Activated CD4-positive, alpha-beta T cell treated with anti-CD3 and anti-CD28 coated beads for 4 hours (primary cell): ENCODE data around the gene HOXD10.

Experiments
- DNase-seq, 2 donors: peaks; one replicate each; pipeline ENCODE4 v3.0.0-alpha.2; 2020

The HOXD10 gene

DNA sequence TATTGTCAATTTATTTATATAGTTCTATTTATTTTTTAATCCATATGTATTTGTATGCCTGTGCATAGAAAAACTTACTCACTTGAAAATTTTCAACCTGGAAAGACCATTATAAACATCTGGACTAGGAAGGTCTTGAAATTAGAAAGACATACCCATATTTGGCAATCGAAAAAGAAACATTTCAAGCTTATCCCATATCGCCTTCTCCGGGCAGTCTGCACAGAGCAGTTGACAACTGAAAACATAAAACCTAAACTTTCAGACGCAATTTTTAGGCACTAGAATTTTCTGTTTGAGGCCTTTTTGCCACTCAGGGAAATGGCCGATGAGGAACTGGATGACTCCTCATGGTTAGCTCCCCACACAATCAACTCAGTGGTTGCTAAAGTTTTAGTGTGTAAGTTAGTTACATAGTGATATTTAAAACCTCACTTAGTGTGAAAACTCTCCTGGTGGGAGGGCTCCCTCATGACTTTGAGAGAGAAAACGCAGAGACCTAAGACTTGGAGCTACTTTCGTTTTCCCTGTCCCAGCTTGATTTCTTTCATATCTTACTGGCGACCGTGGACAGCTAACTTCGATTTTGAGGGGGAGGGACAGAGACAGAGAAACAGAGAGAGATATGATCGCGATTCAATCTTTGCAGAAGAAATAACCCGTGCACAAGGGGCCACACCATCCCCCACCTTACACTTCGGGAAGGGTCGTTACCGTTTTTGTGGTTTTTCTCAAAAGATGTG lies 20.2 kb upstream of the HOXD10 start:
- no peak for DNase-seq

DNA sequence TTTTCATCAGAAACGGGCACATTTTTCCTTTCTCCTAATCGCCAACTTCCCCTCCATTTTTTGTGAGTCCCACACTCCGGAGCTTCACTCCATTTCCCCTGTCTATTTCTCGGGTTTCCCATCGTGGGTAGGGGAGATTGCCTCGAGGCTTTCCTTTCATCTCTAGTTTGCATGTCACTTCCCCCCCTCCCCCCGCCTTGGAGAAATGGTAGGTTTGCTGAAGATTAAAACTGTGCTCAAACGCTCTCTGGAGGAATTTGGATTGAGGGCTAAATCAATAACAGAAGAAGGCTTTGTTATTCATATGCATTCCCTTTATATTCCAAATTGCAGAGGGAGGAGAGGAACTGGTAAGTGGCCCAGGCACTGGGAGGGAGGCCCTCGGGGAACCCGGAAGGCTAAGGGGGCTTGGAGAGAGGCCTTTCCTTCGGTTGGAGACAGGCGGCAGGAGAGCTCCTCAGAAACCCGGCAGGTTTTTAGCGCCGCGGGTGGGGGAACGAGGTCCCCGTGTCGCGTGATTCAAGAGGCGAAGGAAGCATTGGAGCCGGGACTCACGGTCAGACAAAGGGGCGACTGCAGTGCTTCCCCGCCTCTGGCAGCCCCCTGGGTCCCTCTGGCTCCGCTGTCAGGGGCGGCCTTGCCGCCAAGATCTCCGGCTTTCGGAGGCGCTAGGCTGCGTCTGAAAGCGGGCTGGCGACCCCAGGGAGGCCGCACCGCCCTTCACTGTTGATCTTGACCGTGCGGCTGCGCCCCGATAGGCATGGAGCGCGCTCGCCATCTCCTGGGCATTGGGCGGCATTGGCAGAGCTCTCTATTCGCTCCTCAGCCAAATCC lies 19.4 kb upstream of the HOXD10 start:
- peak; percentile 36 to 50 for DNase-seq

DNA sequence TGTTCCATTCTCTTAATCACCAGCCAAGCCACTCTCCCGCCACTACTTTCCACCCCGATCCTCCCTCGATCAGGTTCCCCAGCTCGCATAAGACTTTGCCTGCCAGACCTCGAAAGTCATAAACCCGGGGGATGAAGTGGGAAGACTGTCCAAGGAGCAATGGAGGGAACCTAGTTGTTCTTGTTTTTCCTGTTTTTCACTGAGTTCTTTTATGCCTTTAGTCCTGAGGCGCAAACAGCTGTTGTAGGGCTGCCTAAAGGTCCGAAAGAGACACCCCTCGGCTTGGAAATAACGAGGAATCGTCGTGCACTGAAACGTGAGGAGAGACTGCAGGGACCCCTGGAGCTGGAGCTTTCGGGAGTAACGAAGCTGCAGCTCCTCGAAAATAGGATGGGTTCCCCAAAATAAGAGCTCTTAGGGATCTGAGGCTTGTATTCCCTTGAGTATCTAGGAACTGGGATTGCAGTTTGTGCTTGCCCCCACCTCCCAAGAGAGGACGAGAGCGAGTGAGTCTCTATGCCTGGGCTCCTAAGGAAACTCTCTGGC lies 18.7 kb upstream of the HOXD10 start:
- DNase-seq: no peak

DNA sequence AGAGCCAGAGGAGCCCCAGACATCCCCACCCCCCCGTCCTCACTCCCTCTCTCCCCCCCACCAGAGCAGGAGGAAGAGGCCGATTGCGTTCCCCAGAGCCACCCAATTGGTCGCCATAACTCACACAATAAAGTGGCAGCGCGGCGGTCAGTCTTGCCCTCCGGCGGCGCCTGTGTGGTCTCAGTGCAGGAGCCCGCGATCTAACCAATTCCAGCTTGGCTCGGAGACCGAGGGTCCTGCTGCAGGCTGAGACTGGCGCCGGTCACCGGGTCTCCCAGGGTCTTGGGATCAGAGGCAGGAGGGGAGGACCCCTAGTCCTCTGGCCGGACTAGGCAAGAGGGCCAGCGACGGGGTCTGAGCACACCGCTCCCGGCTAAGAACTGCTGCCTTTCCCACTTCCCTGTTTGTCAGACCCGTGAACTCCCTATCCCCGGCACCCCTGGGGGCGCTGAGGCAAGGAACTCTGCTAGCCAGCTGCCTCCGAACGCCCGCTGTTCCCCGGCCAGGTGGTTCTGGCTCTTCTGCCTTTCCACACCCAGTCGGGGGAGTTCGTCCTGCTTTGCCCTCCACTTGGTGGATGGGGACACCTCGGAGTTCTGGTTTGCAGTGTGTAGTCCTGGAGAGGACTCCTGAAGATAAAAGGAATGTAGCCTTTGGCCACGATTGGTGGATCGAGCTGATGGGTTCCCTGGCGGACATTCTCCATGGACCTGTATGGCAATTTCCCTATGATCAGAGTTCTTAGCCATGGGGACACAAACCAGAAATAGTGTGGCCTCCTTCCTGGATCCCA lies 18.0 kb upstream of the HOXD10 start:
- DNase-seq: no peak

DNA sequence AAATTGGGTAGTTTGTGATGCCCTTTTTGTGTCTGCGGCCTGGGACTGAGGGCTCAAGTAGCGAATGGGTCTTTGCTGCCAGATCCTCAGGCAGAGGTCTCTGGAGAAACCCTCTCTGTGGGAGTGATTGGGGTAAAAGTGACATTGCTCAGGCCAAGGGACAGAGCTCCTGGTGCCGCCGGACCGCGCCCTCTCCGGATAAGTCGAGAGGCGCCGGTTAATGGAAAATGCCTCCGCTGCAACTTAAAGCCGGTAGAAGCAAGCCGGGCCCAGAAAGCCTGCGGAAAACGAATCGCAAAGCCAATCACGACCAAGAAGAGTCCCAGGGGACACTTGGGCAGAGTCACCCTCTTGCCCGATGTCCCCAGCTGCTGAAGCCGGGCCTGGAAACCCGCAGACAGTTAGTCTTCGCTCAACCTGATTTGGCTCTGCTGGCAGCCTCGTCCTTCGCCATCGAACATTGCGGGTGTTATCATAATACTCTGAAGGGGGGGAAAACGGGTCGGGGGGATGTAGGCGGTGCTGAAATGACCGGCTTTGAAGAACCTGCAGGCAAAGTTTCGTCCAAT lies 17.3 kb upstream of the HOXD10 start:
- no peak for DNase-seq

DNA sequence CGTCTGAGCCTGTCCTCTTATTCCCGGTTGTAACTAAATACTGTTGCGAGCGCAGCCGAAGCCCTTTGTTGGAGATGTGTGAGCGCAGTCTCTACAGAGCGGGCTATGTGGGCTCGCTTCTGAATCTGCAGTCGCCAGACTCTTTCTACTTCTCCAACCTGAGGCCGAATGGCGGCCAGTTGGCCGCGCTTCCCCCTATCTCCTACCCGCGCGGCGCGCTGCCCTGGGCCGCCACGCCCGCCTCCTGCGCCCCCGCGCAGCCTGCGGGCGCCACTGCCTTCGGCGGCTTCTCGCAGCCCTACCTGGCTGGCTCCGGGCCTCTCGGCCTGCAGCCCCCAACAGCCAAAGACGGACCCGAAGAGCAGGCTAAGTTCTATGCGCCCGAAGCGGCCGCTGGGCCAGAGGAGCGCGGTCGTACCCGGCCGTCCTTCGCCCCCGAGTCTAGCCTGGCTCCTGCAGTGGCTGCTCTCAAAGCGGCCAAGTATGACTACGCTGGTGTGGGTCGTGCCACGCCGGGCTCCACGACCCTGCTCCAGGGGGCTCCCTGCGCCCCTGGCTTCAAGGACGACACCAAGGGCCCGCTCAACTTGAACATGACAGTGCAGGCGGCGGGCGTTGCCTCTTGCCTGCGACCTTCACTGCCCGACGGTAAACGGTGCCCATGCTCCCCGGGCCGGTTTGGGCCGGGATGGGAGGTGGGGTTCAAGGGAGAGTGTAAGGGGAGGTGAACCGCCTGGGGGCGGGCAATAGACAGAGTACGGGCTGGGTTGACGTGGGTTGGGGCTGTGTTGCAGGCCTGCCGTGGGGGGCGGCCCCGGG lies 16.6 kb upstream of the HOXD10 start, which contains the start of gene HOXD12:
HOXD12 (plus strand) TSS at position 68 of the 819 bp plus-strand sequence; CDS start at position 75, 7 bp downstream.
- no peak for DNase-seq

DNA sequence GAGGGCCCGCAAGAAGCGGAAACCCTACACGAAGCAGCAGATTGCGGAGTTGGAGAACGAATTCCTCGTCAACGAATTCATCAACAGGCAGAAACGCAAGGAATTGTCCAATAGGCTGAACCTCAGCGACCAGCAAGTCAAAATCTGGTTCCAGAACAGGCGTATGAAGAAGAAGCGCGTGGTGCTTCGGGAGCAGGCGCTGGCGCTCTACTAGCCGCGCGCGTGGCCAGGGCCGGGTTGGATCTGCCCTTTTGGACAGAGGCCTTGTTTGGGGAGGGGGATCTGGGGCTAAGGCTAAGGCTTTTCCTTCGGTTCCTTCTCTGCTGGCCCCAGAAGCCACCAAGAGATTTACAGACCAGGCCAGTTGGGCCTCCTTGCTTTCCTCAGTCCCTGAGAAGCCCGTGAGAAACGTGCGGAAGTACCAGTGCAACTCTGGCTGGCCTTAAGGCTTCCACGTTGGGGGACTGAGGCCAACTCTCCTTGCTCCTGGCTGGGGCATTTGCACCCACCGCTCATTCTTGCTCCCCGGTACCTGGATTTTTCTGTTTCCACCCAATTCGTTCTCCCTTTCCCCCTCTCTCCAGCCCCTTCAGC lies 15.9 kb upstream of the HOXD10 start:
- DNase-seq: no peak

DNA sequence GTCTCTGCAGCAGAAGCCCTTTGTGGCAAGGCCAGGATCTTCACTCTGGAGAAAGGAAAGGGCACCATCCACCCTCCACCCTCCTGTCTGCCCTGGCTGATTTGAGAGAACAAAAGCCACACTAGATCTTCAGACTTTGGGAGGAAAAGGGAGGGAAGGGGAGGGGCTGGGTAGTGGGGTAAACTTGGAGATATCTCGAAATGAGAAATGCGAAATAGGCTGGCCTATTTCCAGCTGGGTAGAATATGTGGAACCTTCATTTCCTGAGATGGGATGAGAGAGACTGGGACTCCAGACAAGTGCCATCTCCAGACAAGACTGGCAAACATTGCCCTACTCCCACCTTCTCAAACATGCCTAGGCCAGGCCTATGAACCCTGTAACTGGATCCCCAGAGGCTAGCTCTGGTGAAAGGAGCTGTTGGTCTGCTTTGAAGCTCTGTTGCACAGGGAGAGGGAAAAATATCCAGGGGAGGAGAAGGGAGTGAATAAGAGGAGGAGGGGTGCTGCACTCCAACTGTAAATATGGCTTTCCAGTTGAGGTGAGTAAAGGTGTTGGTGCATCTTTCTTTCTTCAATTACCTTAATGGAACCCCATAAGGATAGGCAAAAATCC lies 15.3 kb upstream of the HOXD10 start:
- no peak for DNase-seq

DNA sequence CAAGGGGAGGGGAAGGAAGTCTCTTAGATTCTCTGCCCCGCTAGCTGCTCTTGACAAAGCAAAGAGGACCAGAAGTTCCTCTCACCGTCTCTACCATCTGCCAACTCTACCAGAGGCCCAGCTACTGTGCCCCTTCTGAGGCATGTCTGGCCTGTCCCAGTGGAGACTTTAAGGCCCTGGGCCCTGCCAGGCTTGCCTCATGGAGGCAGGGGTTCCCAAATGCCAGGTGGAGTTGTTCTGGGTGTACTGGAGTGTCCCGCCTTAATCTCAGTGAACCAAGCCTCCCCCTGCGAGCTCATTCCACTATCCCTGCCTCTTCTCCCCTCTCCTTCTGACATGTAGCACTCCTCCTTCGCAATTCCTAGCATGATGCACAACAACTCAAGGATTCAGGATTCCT lies 14.7 kb upstream of the HOXD10 start:
- DNase-seq: no peak

DNA sequence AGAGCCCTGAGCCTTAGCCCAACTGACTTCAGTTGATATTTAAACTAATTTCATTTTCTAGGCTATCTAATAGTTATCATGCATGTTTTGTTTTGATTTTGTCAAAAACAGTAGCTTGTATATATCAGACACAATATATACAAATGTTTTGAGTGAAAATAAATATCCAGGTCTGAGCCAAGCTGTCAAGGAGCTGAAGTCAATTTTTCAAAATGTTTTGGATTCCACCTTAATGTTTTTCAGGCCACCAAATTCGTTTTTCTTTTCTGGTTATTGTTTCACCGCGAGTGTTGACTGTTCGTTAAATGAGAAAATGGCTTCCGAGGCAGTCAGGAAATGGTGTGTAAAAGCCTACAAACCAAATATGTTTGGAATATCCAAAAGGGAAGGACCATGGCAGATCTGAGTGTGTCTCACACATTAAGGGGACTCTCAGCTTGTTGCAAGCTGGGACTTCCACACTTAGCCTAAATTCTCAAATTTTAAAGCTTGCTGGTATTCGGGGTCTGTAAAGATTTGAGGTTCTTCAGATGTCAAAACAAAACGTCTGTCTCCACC lies 14.2 kb upstream of the HOXD10 start:
- DNase-seq: no peak

DNA sequence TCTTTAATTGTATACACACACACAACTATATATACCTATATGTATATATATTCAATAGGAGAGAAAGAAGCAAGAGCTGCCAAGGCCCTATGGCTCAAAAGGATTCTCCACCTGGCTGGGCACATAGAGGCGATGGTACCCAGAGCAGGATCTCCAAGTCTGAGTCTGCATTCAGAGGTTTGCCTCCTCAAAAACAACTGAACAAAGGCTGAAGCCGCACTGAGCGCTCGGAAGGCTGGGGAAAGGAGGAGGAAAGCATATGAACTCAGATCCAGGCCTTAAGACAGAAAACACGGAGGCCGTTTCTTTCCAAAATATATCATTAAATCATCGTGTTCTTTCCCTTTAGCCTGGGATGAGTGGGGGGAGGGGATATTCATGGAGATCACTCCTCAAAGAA lies 13.4 kb upstream of the HOXD10 start:
- no peak for DNase-seq

DNA sequence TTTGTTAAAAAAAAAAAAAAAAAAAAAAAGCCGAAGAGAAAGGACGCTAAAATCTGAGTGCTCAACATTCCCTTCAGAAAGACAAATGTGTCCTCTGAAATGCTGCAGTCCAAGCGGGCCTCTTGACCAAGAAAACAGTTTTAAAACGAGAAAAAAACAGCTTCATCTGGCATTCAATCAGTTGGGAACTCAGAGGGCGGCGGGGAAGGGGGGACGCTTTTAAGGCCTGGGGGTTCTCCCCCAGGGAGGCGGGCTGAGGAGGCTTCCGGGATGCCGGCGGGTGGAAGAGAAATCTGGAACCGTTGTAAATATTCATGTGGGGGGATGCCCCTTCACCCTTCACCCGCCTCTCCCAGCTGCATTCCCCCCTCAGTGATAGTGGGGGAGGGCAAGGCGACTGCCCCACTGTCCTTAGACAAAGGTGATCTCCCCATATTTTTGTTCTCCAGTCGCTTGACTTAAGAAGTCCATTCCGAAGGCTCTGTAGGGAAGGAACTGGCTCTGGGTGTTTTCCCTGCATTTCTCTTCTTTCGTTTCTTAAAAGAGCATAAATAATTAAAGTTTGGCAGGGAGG lies 12.7 kb upstream of the HOXD10 start:
- no peak for DNase-seq

DNA sequence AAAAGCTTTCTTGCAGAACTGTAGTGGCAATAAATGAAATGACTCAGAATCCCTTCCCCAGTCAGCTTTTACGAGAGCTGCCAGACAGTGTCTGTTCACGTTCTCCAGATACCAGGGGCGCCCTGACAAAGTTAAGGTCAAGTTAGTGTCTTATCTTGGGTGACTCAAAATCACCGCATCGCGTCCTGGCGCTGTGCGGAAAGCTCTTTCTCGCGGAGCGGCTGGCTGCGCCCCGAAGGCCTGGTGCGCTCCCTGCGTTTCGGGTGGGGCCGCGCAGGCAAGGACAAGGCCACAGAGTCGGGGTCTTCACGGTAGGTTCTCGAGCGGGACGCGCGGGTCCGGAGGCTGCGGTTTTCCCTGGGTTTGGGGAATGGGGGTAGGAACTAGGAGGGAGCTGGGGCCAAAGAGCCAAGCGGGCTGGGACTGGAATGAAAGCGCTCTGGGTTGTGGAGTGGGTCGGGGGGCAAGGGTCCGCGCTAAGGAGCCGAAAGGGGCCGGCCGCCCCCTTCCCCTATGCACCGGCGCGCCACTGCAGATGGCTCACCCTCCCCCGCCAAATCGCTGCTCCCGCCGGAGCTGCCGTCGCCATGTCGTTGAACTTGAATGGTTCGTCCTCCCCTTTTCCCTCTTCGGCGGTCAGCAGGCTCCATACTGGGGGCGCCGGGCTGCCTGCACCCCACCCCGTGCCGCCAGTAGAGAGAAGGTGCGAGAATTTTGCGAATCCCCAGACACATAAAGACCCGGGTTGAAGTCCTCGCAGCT lies 12.1 kb upstream of the HOXD10 start:
- no peak for DNase-seq

DNA sequence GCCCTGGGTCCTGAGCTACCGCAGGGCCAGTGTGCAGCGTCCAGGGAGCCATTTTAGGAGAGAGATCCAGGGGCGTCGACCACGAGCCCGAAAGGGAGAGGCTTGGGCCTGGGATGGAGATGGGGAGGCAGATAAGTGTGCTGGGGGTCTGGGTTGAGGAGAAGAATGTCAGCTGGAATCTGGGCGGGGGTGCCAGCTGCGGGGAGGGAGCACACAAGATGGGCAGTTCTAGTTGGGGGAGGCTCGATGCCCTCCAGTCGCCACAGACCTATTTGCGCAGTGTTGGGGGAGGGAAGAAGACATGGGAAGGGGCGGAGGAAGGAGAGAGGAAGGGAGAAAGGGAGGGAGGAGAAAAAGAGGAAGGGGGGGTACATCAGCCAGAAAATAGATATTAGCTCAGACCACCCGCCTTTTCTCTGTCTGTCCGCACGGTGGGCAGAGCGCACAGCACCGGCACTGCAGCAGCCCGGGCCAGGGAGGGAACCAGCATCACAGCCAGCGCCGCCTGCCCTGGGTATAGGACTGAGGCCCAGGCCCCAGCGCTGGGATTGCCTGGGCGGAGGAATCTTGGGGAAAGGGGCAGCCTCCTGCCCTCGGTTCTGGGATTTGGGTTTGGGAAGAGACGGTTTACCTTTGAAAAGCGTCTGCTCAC lies 11.4 kb upstream of the HOXD10 start:
- no peak for DNase-seq

DNA sequence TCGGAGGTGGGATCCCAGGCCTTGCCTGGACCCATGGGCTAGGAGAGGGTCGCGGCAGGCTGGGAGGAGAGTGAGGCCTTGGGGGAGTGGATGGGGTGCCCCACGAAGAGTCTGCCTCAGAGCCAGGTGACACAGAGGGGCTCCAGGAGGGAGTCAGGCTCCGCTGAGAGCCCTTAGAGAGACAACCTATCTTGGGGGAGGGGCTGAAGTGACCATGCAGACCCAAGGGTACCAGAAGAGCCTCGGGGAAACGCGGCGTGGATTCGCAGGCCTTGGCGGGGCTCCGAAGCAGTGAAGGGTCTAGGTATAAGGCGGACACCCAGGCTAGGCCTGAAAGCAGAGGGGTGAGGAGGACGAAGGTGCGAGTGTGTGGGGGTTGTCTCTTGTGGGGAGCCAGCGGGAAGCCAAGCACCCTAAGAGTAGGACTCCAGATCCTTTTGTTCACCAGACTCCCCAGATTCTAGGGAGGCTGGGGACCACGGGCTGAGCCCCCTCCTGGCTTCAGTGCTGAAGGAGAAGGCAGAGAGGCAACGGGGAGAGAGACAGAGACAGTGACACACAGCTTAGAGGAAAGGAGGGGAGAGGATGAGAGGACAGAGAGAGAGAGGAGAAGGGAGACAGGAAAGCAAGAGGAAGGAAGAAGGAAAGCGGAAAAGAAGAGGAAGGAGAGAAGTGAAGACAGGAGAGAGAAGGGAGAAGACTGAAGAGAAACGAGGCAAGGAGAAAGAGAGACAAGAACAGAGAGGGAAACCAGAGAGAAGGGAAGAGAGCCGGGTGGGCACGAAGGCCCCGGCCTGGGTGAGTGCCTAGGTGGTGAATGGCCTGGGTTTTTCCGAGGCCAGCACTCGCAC lies 10.6 kb upstream of the HOXD10 start:
- DNase-seq: no peak

DNA sequence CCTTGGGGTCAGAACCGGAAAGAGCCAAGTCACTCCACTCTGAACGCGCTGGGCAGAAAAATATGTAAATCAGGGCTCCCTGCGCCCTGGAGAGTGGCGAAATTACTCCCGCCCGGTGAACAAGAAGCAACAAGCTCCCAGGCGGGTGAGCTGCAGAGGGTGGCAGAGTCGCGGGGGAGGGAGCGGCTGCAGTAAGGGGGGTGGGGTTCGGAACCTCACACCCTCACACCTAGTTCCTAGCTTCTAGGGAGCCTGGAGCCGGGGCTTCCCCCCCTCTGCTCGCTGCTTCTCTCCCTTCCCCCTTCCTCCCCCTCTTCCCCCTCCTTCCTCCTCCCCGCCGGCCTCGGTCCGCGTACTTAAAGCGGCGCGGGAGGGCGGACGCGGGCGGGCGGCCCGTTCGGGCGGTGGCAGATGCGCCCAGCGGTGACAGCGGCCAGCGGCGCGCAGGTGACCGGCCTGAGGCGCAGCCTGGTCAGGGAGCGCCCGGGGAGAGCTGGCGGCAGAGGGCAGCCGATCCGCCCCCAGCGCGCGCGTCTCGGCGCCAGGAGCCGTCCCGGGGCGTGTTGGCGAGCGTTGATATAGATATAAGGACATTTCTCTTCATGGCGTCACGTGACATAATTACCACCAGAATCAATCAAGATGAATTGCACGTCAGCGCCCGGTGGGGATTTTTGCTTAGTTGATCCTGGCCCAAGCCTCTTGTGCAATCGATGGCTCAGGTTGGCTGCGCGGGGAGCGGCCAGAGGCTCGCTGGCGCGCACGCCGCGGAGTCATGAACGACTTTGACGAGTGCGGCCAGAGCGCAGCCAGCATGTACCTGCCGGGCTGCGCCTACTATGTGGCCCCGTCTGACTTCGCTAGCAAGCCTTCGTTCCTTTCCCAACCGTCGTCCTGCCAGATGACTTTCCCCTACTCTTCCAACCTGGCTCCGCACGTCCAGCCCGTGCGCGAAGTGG lies 9.7 kb upstream of the HOXD10 start, which contains the start of gene HOXD11:
HOXD11 (plus strand) TSS at position 700 of the 959 bp plus-strand sequence; CDS start at position 776, 76 bp downstream.
- no peak for DNase-seq
